Measurements from ENCODE around the gene PLXNA2.

Gene PLXNA2

DNA sequence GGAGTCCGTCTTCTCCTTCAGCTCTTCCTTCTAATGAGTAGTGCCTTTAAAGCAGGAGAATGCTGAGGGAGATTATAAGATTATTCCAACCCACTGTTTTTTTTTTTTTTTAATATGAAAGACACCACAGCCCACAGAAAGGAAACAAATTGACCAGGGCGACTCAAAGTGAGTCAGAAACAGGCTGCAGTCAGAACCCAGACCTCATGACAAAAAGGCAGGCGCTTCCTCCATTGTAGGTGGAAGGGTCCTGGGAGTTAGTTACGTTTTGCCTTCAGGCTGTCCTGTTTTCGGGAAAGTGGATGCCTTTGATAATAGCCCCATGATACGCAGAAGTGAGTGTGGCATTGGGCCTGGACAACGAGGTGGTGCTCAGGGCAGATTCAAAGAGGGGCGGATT, 21.0 kb downstream of the PLXNA2 start:
- no peak for TF ChIP-seq CTCF (IDR thresholded peaks at IDR 0.05; ENCODE audit: insufficient read depth, missing control alignments)
- FAIRE-seq: no peak
- DNase-seq (ENCODE audit: insufficient read length, low spot score): no peak

GRCh38 chr1:208222376-208223126, 21.6 kb downstream of the PLXNA2 start:
- FAIRE-seq: no peak
- TF ChIP-seq CTCF (IDR thresholded peaks at IDR 0.05; ENCODE audit: insufficient read depth, missing control alignments): no peak
- no peak for DNase-seq (ENCODE audit: insufficient read length, low spot score)

GRCh38 chr1:208221291-208221622, 22.9 kb downstream of the PLXNA2 start:
- no peak for TF ChIP-seq CTCF (IDR thresholded peaks at IDR 0.05; ENCODE audit: insufficient read depth, missing control alignments)
- no peak for DNase-seq (ENCODE audit: insufficient read length, low spot score)
- FAIRE-seq: no peak

GRCh38 chr1:208219659-208220282, 24.4 kb downstream of the PLXNA2 start:
- DNase-seq (ENCODE audit: insufficient read length, low spot score): no peak
- no peak for FAIRE-seq
- no peak for TF ChIP-seq CTCF (IDR thresholded peaks at IDR 0.05; ENCODE audit: insufficient read depth, missing control alignments)

DNA sequence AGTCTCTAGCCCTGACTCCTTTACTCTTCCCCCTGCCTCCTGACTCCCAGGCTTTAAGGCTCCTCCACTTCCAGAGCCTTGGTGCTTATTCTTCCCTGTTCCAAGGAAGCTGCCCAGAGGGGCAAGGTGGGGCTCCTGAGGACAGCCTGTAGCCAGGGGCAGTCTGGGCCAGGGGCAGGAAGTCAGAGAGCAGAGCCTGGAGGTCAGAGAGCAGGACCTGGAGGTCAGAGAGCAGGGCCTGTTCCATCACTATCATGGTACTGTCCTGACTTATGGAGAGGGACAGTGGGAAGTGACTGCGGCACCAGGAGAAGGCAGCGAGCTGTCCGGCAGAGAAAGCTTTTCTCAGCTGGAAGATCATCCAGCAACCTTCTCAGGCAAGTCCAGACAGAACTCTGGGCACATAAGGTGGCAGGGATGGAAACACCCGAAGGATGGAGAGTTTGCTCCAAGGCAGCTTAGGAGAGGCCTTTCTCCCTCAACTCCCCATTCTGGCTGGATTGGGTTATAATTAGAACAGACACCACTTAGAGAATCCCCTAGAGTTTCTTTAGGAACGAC, 25.0 kb downstream of the PLXNA2 start:
- no peak for FAIRE-seq
- DNase-seq (ENCODE audit: insufficient read length, low spot score): no peak
- TF ChIP-seq CTCF (IDR thresholded peaks at IDR 0.05; ENCODE audit: insufficient read depth, missing control alignments): no peak

- FAIRE-seq (no peak), DNase-seq (ENCODE audit: insufficient read length, low spot score) (no peak)
- TF ChIP-seq CTCF (IDR thresholded peaks at IDR 0.05; ENCODE audit: insufficient read depth, missing control alignments): no peak
These were observed 25.7 kb downstream of the PLXNA2 start for GRCh38 chr1:208218237-208219097.
